Endometrial microvascular endothelial cells (primary cell): ENCODE results near the gene DGCR8. TPM values are rescaled to one million over a fixed set of nuclear protein-coding genes. Genes with fewer than 3 reads are reported as not detected.

Experiments used
- in situ Hi-C: cut with HindIII; loops from 2 replicates; pipeline ENCODE4 v1.10.0; 2017; ENCODE audit warnings: low sequenced_read_pairs, low pct_unique_long_range_greater_than_20kb; ENCODE audit errors: inconsistent ontology term
- total RNA-seq: library from RNA; depleted of rRNA; stranded (reverse); fragments of >200 nt; gene quantifications from one replicate; pipeline ENCODE4 v1.2.3, GENCODE V29; 2015; ENCODE audit errors: inconsistent ontology term

The DGCR8 gene
- total RNA-seq, 1 donor from 2014 or later = 28.9 TPM

DNA sequence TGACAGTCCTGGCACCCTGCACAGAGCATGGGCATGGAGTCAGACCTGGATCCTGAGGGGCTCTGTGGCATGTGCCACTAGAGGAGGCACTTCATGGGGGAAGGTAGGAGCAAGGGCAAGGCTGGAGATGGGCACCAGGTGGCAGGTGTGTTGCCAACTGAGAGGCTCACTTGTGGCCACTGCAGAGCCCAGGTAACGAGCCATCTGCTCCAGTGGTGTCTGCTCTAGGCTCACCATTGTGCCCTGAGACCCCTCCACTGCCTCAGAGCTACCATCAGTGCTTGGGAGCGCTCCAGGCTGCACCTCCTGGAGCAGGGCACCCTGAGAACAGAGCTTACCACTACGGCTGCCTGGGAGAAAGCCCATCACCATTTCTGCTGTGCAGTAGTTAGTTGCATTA is 50.3 kb downstream of the DGCR8 start:
- in situ Hi-C loops = loop anchor here (25.0 kb wide), 1 partner anchor 157 kb away; no protein-coding TSS in a partner anchor

DNA sequence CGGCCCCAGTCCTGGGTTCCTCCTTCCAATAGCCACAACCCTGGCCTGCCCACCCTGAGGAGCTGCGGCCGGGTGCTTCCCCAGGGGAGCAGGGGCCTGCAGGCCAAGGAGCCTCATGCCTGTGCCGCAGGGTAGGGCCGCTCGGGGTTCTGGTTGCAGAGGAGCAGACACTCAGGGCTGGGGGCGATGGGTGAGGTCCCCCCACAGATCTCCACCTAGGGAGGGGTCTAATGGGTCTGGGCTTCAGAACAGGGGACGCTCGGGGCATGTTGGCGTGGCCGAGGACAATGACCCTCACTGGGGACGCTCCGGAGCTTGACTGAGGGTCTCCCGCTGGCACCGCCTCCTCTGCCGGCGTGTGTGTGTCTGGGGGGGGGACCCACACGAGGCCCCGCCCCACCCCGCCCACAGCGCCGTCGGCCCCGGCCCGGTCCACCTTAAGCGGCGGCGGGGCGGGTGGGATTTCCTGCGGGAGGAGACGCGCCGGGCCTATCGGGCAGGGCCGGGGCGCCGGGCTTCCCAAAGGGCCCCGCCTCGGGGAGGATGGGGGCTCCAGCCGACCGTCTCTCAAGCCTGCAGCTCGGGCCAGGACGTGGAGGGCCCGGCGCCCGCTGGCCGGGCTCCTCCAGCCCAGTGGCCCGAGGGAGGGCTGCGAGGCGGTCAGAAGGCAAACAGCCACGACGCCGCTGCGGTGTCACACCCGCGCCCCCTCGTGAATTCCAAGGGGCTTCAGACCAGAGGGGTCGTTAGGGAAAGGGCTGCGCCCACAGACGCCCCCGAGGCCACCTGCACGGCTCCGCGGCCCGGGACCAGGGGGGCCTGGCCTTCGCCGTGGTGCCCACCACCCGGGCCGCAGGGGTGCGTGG is 50.9 kb downstream of the DGCR8 start:
- in situ Hi-C loops = loop anchor here (25.0 kb wide), 1 partner anchor 156 kb away; no protein-coding TSS in a partner anchor

DNA sequence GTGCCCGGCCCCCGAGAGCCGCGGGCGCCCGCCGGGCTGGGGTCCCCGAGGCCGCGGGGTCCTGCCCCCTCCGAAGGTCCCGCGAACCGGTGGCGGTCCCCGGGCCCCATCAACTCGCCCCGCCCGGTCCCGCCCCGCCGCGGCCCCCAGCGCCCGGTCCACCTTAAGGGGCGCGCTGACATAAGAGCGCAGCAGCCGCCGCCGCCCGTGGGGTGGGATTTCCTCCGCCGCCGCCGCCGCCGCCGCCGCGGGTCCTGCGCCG is 51.5 kb downstream of the DGCR8 start, which contains the start of gene ZDHHC8:
TSS of gene ZDHHC8 (plus strand) at position 208 of the 262 bp plus-strand sequence. CDS start 144 bp downstream, outside the sequence.
- in situ Hi-C loops = loop anchor here (25.0 kb wide), 1 partner anchor 156 kb away; no protein-coding TSS in a partner anchor

DNA sequence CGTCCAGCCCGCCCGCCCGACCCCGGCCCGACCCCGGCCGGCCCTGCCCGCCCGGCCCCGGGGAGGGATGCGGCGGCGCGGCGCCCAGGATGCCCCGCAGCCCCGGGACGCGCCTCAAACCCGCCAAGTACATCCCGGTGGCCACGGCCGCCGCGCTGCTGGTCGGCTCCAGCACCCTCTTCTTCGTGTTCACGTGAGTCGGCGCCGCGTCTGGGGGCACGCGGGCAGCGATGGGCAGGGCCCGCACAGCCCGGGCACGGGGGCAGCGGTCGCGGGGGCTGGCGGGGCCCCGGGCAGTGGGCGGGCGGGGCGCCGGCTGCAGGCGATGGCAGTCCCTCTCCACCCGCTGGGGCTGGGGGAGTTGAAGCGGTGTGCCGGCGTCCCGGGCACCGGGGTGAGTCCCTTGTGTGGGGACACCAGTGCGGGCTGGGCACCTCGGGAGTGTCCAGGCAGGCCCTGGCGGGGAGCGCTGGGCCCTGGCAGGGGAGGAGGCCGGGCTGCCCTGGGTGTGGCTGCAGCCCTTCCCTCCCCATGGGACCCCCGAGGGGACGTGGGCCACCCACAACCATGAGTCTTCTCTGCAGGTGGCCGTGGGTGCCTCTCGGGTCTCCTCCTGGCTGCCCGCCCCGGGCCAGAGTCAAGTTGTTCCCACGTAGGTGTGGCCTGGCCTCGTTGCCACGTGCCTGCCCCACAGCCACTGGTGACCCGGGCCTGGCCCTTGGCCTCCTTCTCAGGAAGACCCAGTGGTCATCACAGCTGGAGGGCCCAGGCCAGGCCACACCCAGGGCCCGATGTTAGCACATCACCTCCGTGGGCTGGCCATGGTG is 52.0 kb downstream of the DGCR8 start:
- in situ Hi-C loops = loop anchor here (25.0 kb wide), 1 partner anchor 155 kb away; no protein-coding TSS in a partner anchor

DNA sequence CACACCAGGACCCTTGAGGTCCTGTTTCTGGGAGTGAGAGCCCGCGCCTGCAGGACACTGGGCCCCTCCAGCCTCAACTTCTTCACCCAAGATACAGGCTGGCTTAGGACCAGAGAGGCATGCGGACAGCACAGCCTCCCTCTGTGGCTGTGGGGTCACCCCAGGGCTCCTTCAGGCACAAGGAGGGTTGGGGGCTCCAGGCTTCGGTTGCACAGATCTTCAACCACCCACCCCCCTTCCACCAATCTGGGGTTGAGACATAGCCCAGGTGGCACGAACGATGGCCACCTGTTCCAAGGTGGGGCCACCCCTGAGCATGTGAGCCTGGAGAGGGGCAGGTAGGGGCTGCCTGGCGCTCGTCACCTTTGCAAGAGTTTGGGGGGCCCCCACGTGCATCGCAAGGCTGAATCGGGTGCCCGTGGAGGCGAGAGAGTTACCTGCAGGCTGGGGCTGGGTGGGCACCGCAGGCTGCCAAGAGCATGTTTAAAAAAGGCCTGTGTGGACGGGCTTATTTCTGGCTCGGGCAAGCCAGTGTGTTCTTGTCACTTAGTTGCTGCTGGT is 52.7 kb downstream of the DGCR8 start:
- in situ Hi-C loops = loop anchor here (25.0 kb wide), 1 partner anchor 155 kb away; no protein-coding TSS in a partner anchor

DNA sequence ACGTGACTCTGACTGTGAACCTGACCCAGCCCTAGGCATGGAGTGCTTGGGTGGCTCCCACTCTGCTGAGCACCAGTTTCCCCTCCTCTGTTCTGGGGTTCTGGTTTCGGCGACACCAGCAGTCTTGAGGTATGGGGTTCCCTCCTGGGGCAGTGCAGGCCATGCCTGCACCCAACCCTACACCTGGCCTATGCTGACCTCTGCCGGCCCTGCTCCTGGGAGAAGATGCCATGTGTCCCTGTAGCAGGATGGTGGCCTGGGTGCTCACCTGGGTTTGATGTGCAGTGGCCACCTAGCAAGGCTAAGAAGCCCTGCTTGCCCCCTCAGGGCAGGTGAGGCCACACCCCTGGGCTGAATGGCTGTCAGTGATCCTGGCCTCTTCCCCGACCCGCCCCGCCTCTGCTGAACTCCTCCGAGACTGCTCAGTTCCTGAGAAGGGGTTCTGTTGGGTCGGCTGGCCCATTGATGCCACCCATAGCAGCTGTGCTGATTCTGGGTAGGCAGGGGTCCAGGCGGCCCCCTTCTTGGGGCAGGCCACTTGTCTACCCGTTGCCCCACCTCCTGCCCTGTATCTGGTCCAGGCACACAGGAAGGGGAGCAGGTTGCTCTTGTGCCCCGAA is 54.0 kb downstream of the DGCR8 start:
- in situ Hi-C loops = loop anchor here (25.0 kb wide), 1 partner anchor 153 kb away; no protein-coding TSS in a partner anchor

DNA sequence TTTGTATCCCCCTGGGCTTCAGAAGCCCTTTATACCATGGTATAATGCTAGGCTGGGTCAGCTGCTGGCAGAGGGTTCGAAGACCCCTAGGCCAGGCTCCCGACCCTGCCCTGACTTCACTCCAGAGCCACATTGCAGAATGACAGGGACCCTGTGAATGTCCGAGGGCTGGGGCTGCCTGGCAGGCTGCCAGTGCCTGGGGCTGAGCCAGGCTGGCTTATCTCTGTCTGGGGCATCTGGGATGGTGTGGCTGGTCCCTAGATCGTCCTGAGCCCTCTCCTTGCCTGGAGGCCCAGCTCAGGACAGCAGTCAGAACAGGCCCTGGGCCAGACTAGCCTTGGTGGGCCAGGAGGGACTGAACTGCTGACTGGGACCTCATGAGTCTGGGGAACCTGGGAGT is 55.2 kb downstream of the DGCR8 start:
- in situ Hi-C loops = loop anchor here (25.0 kb wide), 1 partner anchor 152 kb away; no protein-coding TSS in a partner anchor

DNA sequence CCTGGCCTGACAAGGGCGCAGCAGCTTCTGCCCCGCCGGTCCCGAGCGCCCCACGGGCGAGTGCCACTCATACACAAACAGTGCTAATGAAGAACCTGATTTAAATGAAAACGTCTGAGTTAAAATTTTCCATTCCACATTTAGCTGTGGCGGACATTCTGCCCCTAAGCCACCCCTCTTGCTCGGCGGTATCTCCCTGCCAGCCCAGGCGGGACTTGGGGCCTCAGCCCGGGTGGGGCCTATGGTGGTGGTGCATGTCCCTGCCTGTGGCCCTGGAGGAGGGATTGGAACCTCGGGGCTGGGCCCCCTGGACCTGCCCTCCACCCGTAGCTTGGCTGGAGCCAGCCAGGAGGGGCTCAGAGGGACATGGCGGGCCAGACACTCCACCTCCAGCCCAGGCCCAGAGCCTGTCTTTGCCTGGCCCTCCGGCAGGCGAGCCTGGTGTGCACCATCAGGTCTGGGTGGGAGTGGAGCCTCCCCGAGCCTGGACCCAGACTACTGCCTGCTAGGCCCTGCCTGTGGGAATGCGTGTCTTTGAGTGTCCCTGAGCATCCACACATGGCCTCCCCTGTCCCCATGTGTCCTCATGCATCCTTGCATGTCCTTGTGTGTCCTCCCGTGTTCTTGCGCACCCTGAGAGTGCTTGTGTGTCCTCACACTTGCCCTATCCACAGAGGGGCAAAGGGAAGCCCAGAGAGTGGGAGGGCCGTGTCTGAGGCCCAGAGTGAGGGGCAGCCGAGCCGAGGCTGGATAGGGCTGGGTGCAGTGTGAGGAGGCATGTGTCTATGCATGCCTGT is 56.0 kb downstream of the DGCR8 start:
- in situ Hi-C loops = loop anchor here (25.0 kb wide), 1 partner anchor 151 kb away; no protein-coding TSS in a partner anchor

DNA sequence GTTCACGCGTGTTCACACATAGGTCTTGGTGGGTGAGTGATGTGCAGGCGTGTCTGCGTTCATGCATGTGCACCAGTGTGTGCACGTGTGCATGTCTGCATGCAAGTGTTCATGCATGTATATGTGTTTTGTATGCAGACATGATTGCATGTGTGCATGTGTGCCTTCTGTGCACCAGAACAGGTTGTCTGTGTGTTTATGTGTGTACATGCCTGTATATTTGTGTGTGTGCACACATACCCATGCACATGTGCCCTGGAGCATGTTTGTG is 56.5 kb downstream of the DGCR8 start:
- in situ Hi-C loops = loop anchor here (25.0 kb wide), 1 partner anchor 151 kb away; no protein-coding TSS in a partner anchor

DNA sequence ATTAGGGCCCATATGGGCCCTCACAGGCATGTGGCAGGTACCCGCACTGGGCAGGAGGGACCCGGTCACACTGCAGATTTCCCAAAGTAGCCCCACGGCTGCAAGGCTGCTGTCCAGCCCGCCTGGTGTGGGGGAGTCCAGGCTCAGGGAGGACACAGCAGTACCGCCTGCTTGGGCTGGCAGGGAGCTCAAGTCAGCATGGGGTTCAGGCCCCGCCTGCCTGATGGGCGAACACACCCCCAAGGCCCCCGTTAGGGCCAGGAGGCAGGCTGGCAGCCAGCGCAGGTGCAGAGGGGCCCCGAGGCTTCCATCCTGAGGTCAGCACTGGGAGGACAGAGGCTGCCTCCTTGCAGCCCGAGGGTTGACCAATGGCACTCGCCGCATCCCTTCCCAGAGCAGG is 57.1 kb downstream of the DGCR8 start:
- in situ Hi-C loops = loop anchor here (25.0 kb wide), 1 partner anchor 150 kb away; no protein-coding TSS in a partner anchor

DNA sequence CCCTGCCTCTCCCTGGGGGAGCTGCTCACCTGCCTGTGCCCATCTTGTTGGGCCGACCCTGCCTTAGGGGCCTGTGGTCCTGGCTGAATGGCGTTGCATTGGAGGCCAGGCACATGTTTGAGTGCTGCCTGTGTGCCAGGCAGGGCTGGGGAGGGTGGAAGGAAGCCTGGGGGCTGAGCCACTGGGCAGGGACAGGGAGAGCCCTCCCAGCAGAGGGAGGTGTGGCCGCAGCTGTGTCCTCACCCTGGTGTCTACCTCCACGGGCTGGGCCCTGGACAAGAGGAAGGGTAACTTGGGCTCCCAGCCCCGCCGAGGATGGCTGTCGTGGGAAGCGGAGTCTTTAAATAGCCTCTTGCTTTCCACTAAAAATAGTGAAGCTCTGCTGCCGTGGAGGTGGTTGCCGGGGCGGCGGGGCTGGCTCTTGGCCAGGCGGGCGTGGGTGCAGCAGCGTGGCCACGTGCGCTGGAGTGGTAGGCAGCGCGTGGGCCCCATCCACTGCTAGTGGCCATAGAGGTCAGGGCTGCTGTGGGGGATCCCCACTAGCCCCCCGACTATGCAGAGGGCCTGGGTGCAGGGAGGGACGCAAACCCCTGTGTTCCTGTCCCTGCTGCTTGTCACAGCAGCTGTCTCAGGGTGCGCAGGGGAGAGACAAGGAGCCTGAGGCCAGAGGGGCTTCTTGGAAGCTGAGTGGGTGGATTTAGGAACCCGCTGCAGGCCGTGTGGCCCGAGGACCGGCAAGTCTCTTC is 57.8 kb downstream of the DGCR8 start:
- in situ Hi-C loops = loop anchor here (25.0 kb wide), 1 partner anchor 149 kb away; no protein-coding TSS in a partner anchor

DNA sequence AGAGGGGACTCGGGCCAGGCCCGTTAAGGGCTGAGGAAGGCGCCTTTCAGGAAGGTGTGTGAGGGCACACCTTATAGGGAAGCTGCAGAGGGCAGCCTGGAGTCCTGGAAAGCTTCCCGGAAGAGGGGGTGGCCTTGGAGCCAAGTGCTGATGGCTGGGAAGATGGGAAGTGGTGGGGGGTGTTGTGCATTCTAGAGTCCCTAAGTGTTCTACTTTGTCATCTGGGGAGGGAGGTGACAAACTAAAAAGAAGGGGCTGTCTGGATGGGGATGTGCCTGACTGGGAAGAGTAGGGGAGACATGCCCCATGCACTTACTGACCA is 58.3 kb downstream of the DGCR8 start:
- in situ Hi-C loops = loop anchor here (25.0 kb wide), 1 partner anchor 149 kb away; no protein-coding TSS in a partner anchor

DNA sequence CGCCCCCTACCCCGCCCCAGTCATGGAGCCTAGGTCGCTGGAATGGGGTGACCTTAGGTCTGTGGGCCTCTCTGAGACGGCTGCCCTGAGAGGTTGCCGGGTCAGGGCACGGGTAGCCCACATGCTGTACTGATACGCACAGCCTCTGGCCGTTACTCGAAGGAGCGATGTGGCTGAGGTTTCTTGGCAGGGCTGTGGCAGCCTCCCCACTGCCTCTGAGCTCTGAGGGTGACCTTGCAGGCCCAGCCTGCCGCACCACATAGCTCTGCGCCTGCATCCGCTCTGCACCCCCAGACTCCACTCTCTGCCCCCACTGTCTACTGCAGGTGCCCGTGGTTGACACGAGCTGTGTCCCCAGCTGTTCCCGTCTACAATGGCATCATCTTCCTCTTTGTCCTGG is 58.8 kb downstream of the DGCR8 start:
- in situ Hi-C loops = loop anchor here (25.0 kb wide), 1 partner anchor 148 kb away; no protein-coding TSS in a partner anchor

DNA sequence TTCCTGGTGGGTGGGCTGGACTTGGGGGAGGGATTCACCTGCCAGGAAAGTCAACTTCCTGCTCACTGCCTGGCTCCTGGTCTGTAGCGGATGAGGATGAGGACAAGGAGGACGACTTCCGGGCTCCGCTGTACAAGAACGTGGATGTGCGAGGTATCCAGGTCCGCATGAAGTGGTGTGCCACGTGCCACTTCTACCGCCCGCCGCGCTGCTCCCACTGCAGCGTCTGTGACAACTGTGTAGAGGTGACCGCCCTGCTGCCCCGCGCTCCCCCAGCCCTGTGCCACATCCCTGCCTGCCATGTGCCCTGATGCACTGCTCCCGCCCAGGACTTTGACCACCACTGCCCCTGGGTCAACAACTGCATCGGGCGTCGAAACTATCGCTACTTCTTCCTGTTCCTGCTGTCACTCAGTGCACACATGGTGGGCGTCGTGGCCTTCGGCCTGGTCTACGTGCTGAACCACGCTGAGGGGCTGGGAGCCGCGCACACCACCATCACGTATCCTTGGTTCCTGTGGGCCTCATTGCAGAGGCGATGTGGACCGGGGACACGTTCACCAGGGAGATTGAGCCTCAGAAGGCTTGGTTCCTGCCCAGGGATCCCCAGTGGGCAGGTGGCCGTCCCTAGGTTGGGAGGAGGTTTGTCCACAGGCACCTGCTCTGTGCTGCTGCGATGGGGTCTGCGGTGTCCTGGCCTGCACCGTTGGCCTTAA is 59.5 kb downstream of the DGCR8 start:
- in situ Hi-C loops = loop anchor here (25.0 kb wide), 1 partner anchor 148 kb away; no protein-coding TSS in a partner anchor

DNA sequence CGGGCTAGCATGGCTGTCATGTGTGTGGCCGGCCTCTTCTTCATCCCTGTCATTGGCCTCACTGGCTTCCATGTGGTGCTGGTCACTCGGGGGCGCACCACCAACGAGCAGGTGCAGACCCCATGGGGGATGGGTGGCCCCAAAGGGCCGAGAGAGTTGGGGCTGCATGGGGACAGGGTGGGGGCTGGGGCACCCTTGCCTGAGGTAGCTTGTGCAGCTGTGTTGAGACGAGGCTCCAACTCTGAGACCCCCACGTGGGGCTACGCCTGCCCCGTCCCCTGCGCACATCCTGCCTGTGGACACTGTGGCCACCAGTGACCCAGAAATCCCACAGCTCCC is 60.0 kb downstream of the DGCR8 start:
- in situ Hi-C loops = loop anchor here (25.0 kb wide), 1 partner anchor 147 kb away; no protein-coding TSS in a partner anchor

DNA sequence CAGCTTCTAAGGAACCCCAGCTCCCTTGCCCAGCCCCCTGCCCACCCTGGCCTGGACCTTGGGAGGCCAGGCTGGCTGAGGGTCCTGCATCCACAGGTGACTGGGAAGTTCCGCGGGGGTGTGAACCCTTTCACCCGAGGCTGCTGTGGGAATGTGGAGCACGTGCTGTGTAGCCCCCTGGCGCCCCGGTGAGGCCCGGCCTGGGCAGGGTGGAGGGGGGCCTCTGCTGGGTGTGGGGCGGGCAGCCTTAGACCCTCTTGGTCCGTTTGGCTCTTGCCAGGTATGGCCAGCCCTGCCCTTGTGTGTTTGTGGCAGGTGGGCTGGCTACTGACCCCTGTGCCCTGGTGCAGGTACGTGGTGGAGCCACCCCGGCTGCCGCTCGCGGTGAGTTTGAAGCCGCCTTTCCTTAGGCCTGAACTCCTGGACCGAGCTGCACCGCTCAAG is 60.5 kb downstream of the DGCR8 start:
- in situ Hi-C loops = loop anchor here (25.0 kb wide), 1 partner anchor 147 kb away; no protein-coding TSS in a partner anchor
